Gastroesophageal sphincter (tissue), 3 donors: ENCODE data around the gene ZBTB42.

Source experiments
- CTCF ChIP-seq, 4 experiments: fragments of 200-600 bp in 2 of 4; fragments of 450-650 bp in 2 of 4; sonication (generic) in 1 of 4; IDR thresholded peaks; one replicate each; pipeline ENCODE4 v1.5.1; 2017 to 2019; ENCODE audit warnings: antibody characterized with exemption in 4 of 4, mild to moderate bottlenecking in 2 of 4, moderate library complexity in 2 of 4
- POLR2A ChIP-seq, 2 donors: fragments of 450-650 bp; IDR thresholded peaks; one replicate each; pipeline ENCODE4 v1.6.1; 2017; ENCODE audit warnings: antibody characterized with exemption in 2 of 2, mild to moderate bottlenecking in 2 of 2, moderate library complexity in 1 of 2

- no peak for TF ChIP-seq CTCF (IDR thresholded peaks at IDR 0.05)
- TF ChIP-seq POLR2A (IDR thresholded peaks at IDR 0.05): no peak
Measured at GRCh38 chr14:104788873-104789663, 11.8 kb upstream of the ZBTB42 start.
